OCI-LY1 (cell line): Measurements from ENCODE around the gene SDR42E1.

ENCODE experiments used
- EZH2 ChIP-seq: fragments of 200-600 bp; sonication (generic), shearing (Covaris generic); IDR thresholded peaks from 2 replicates; pipeline ENCODE4 v1.8.0; 2017; ENCODE audit warnings: borderline replicate concordance, mixed run types, mild to moderate bottlenecking, antibody characterized with exemption, low read length, moderate library complexity, mixed read lengths
- TF ChIP-seq, protein P1 (sequence below): fragments of 200-600 bp; sonication (generic), shearing (Covaris generic); IDR thresholded peaks from 2 replicates; pipeline ENCODE4 v1.5.1; 2017; ENCODE audit warnings: mild to moderate bottlenecking, antibody characterized with exemption, low read length, moderate library complexity, mixed read lengths

DNA sequence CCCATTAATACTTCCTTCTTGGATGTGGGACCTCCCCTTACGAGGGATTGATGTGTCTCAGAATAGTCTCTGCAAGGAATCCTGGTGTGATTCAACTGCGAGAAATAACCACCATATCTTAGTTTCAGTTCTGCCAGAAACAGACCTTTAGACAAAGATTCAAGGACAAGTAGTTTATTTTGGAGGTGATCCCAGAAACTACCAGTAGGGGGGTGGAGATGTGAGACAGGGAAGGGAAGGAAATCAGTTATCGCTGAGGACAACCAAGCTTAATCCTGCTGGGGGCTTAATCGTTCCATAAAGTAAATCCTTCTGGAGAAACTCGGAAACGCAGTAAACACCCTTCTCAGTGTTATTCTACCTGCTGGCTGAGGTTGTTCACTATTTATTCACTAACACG lies 5.0 kb upstream of the SDR42E1 start:
- TF ChIP-seq, protein P1, sequence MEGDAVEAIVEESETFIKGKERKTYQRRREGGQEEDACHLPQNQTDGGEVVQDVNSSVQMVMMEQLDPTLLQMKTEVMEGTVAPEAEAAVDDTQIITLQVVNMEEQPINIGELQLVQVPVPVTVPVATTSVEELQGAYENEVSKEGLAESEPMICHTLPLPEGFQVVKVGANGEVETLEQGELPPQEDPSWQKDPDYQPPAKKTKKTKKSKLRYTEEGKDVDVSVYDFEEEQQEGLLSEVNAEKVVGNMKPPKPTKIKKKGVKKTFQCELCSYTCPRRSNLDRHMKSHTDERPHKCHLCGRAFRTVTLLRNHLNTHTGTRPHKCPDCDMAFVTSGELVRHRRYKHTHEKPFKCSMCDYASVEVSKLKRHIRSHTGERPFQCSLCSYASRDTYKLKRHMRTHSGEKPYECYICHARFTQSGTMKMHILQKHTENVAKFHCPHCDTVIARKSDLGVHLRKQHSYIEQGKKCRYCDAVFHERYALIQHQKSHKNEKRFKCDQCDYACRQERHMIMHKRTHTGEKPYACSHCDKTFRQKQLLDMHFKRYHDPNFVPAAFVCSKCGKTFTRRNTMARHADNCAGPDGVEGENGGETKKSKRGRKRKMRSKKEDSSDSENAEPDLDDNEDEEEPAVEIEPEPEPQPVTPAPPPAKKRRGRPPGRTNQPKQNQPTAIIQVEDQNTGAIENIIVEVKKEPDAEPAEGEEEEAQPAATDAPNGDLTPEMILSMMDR: no peak; the same call in 1 of the 2 replicates
- TF ChIP-seq EZH2: no peak
